ENCODE measurements around the gene DHFR2.
"Not testable (repeated sequence)": the region's sequence is repeated elsewhere in the genome, so short reads cannot be mapped to it uniquely, and the experiment has no call there.

Gene DHFR2

DNA sequence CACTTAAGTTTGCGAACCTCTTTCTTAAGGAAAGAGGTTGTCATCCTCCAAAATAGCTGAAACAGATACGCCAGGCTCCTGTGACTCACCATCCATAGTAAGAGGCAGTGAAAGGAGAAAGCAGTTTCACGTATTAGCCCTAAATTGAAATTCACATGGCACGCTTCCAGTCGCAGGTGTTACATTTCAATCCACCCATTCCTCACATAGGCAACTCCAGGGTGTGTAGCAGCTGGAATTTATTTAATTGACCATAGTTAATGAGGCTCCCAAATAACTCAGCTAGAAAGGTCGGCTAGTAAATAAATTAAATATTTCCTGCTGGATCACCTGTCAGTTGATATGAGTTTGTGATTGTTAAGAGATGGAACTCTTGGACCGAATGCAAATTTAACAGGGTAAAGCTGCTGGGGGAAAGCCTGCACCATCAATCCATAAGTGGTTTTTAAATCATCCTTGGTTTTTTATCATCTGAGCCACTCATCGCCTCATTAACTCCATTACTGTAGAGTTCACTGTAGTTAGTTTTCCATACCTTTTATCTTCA is 19.7 kb upstream of the DHFR2 start:
- H3K36me3 ChIP-seq (replicated peaks; ENCODE audit: low read depth, low read length) = peaks cover 4% of the 10 kb centered on the region
- H3K27ac ChIP-seq (ENCODE audit: low read length) = no peak overlapping the region
- H4K20me1 ChIP-seq (ENCODE audit: insufficient read depth, low read length) = 0 out of 2 replicates have a peak, but pooled peaks cover 5% of the 10 kb centered on the region
- H3K9ac ChIP-seq (ENCODE audit: low read length) = no peak overlapping the region
- TF ChIP-seq EZH2phosphoT487 (IDR thresholded peaks at IDR 0.05; ENCODE audit: low read depth) = no peak
- TF ChIP-seq, protein P1, sequence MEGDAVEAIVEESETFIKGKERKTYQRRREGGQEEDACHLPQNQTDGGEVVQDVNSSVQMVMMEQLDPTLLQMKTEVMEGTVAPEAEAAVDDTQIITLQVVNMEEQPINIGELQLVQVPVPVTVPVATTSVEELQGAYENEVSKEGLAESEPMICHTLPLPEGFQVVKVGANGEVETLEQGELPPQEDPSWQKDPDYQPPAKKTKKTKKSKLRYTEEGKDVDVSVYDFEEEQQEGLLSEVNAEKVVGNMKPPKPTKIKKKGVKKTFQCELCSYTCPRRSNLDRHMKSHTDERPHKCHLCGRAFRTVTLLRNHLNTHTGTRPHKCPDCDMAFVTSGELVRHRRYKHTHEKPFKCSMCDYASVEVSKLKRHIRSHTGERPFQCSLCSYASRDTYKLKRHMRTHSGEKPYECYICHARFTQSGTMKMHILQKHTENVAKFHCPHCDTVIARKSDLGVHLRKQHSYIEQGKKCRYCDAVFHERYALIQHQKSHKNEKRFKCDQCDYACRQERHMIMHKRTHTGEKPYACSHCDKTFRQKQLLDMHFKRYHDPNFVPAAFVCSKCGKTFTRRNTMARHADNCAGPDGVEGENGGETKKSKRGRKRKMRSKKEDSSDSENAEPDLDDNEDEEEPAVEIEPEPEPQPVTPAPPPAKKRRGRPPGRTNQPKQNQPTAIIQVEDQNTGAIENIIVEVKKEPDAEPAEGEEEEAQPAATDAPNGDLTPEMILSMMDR (IDR thresholded peaks at IDR 0.05; ENCODE audit: low read depth, low read length) = no peak
- H2AFZ ChIP-seq (ENCODE audit: low read depth, low read length) = no peak overlapping the region
- H3K4me3 ChIP-seq (ENCODE audit: low read length) = no peak overlapping the region
- no peak overlapping the region for H3K4me2 ChIP-seq (ENCODE audit: low read length)
- H3K4me1 ChIP-seq (ENCODE audit: low read length) = no peaks in the 10 kb centered on the region
- H3K9me3 ChIP-seq (ENCODE audit: insufficient read depth, low read length) = no peaks in the 10 kb centered on the region
- no peaks in the 10 kb centered on the region for H3K27me3 ChIP-seq (ENCODE audit: low read depth, low read length)
- H3K79me2 ChIP-seq (ENCODE audit: low read length) = no peaks in the 10 kb centered on the region

DNA sequence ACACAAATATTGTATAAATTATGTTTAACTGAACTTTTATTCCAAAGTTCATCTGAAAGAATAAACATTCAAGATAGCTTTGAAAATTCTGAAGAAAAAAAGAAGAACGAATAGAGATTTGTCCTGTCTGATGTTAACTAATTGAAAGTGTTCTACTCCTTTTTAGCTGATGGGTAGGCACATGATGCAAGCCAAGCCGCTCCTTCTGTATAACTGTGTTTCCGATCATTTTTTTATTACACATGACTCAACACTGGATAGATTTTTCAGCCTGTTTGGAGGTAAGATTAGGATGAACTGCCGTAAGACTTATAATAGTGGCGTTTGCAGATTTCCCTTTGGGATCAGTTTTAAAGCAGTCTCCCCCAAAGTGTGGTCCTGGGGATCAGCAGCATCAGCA is 19.2 kb upstream of the DHFR2 start:
- TF ChIP-seq, protein P1 (IDR thresholded peaks at IDR 0.05; ENCODE audit: low read depth, low read length) = no peak
- no peak for TF ChIP-seq EZH2phosphoT487 (IDR thresholded peaks at IDR 0.05; ENCODE audit: low read depth)
- no peak overlapping the region for H3K9ac ChIP-seq (ENCODE audit: low read length)
- no peaks in the 10 kb centered on the region; the same call in 1 of the 2 replicates for H3K79me2 ChIP-seq (ENCODE audit: low read length)
- H3K27me3 ChIP-seq (ENCODE audit: low read depth, low read length) = no peaks in the 10 kb centered on the region
- 0 out of 2 replicates have a peak, but pooled peaks cover 5% of the 10 kb centered on the region for H4K20me1 ChIP-seq (ENCODE audit: insufficient read depth, low read length)
- no peak overlapping the region for H3K4me2 ChIP-seq (ENCODE audit: low read length)
- no peaks in the 10 kb centered on the region for H3K4me1 ChIP-seq (ENCODE audit: low read length)
- no peak overlapping the region for H3K27ac ChIP-seq (ENCODE audit: low read length)
- peaks cover 4% of the 10 kb centered on the region for H3K36me3 ChIP-seq (replicated peaks; ENCODE audit: low read depth, low read length)
- H2AFZ ChIP-seq (ENCODE audit: low read depth, low read length) = no peak overlapping the region
- H3K4me3 ChIP-seq (ENCODE audit: low read length) = no peak overlapping the region
- no peaks in the 10 kb centered on the region for H3K9me3 ChIP-seq (ENCODE audit: insufficient read depth, low read length)

DNA sequence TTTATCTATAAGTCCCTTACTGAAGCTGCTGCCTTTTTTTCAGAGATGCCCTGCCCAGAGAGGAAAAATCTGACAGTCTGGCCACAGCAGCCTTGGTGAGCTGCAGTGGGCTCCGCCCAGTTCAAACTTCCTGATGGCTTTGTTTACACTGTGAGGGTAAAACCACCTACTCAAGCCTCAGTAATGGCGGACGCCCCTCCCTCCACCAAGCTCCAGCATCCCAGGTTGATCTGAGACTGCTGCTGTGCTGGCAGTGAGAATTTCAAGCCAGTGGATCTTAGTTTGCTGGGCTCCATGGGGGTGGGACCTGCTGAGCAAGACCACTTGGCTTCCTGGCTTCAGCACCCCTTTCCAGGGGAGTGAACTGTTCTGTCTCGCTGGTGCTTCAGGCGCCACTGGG is 17.8 kb upstream of the DHFR2 start:
- H3K79me2 ChIP-seq (ENCODE audit: low read length); H3K9me3 ChIP-seq (ENCODE audit: insufficient read depth, low read length); H3K4me2 ChIP-seq (ENCODE audit: low read length); H2AFZ ChIP-seq (ENCODE audit: low read depth, low read length); H3K9ac ChIP-seq (ENCODE audit: low read length); H3K27ac ChIP-seq (ENCODE audit: low read length); H3K36me3 ChIP-seq (replicated peaks; ENCODE audit: low read depth, low read length); H3K4me3 ChIP-seq (ENCODE audit: low read length); H3K27me3 ChIP-seq (ENCODE audit: low read depth, low read length); H3K4me1 ChIP-seq (ENCODE audit: low read length); H4K20me1 ChIP-seq (ENCODE audit: insufficient read depth, low read length): not testable (repeated sequence)

DNA sequence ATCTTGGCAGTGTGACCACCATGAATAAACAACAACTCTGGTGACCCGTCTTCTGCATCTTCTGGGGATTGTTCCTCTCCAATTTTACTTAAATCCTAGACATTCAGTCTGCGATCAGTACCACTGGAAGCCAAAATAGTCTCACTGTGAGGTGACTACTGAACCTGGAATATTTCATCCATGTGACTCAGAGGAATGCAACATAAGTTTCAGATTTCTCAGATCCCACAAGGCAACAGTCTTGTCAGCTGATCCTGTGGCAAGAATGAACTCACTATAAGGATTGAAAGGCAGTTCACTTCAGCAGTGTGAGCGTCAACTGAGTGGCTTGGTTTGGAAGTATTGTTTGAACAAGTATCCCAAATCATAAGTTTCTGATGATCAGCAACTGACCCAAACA is 13.3 kb upstream of the DHFR2 start:
- H3K79me2 ChIP-seq (ENCODE audit: low read length) = peaks cover 13% of the 10 kb centered on the region
- no peak overlapping the region for H3K27ac ChIP-seq (ENCODE audit: low read length)
- H3K4me1 ChIP-seq (ENCODE audit: low read length) = peaks cover 19% of the 10 kb centered on the region
- no peak overlapping the region for H3K4me2 ChIP-seq (ENCODE audit: low read length)
- no peaks in the 10 kb centered on the region for H3K27me3 ChIP-seq (ENCODE audit: low read depth, low read length)
- H3K4me3 ChIP-seq (ENCODE audit: low read length) = no peak overlapping the region
- no peaks in the 10 kb centered on the region for H3K9me3 ChIP-seq (ENCODE audit: insufficient read depth, low read length)
- no peak overlapping the region for H3K9ac ChIP-seq (ENCODE audit: low read length)
- H2AFZ ChIP-seq (ENCODE audit: low read depth, low read length) = no peak overlapping the region
- H4K20me1 ChIP-seq (ENCODE audit: insufficient read depth, low read length) = no peaks in the 10 kb centered on the region
- TF ChIP-seq, protein P1 (IDR thresholded peaks at IDR 0.05; ENCODE audit: low read depth, low read length) = no peak
- TF ChIP-seq EZH2phosphoT487 (IDR thresholded peaks at IDR 0.05; ENCODE audit: low read depth) = no peak
- H3K36me3 ChIP-seq (replicated peaks; ENCODE audit: low read depth, low read length) = peaks cover 9% of the 10 kb centered on the region

Data from OCI-LY3 (cell line).